ENCODE results near the gene NPAS2.

DNA sequence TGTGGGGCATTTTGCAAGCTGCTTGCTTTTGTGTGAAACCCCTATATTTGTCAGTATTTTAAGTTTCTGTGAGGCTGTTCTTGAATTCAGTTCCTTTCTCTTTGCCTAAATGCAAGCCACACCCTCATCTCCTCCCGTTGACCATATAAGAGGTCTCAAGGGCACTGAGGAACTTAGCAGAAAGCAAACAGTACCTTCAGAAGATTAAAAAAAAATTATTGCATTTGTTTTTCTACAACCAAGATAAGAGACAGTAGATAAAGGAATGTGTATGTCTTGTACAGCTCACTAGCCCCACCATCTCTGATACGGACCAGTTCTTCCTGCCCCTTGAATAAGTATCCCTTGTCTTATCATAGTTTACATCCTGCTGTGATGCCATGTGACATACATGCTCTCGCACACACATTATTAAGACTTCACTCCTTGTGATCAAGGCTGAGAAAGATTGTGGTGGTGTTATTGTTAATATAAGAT, 64.2 kb downstream of the NPAS2 start:
- TF ChIP-seq, protein P1, sequence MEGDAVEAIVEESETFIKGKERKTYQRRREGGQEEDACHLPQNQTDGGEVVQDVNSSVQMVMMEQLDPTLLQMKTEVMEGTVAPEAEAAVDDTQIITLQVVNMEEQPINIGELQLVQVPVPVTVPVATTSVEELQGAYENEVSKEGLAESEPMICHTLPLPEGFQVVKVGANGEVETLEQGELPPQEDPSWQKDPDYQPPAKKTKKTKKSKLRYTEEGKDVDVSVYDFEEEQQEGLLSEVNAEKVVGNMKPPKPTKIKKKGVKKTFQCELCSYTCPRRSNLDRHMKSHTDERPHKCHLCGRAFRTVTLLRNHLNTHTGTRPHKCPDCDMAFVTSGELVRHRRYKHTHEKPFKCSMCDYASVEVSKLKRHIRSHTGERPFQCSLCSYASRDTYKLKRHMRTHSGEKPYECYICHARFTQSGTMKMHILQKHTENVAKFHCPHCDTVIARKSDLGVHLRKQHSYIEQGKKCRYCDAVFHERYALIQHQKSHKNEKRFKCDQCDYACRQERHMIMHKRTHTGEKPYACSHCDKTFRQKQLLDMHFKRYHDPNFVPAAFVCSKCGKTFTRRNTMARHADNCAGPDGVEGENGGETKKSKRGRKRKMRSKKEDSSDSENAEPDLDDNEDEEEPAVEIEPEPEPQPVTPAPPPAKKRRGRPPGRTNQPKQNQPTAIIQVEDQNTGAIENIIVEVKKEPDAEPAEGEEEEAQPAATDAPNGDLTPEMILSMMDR (IDR thresholded peaks at IDR 0.05) = no peak
- TF ChIP-seq TAF1 (IDR thresholded peaks at IDR 0.05; ENCODE audit: borderline replicate concordance, low read depth, low read length) = no peak
- TF ChIP-seq RFX5 (IDR thresholded peaks at IDR 0.05; ENCODE audit: low read length) = no peak
- TF ChIP-seq TCF12 (IDR thresholded peaks at IDR 0.05) = no peak
- TF ChIP-seq SIN3A (IDR thresholded peaks at IDR 0.05; ENCODE audit: borderline replicate concordance, low read depth, low read length) = no peak
- no peak for TF ChIP-seq MEF2A (IDR thresholded peaks at IDR 0.05; ENCODE audit: borderline replicate concordance, low read depth)
- no peak for TF ChIP-seq POLR2AphosphoS5 (IDR thresholded peaks at IDR 0.05; ENCODE audit: low read depth, low read length)
- no peak for TF ChIP-seq ELF1 (IDR thresholded peaks at IDR 0.05)
- no peak for TF ChIP-seq JUND (IDR thresholded peaks at IDR 0.05)
- no peak for TF ChIP-seq SMC3 (IDR thresholded peaks at IDR 0.05; ENCODE audit: low read depth, low read length)
- TF ChIP-seq RCOR1 (IDR thresholded peaks at IDR 0.05; ENCODE audit: low read length) = no peak

All from SK-N-SH (cell line).